GM12874 (cell line): ENCODE measurements around the gene CLCNKB.

Experiments
- CTCF ChIP-seq: IDR thresholded peaks from 2 replicates; pipeline ENCODE4 v1.5.1; 2011; ENCODE audit warnings: low read depth, mild to moderate bottlenecking, control low read depth, low read length, moderate library complexity; ENCODE audit not compliant: insufficient read depth

CLCNKB gene

GRCh38 chr1:16017076-16017460 is 26.5 kb upstream of the CLCNKB start:
- no peak for TF ChIP-seq CTCF

GRCh38 chr1:16017461-16018303 is 25.9 kb upstream of the CLCNKB start, which contains the start of gene HSPB7:
TSS of gene HSPB7 (minus strand) at chr1:16018043. CDS start at chr1:16017963, 80 bp downstream.
- no peak for TF ChIP-seq CTCF

GRCh38 chr1:16018308-16018707 is 25.3 kb upstream of the CLCNKB start:
- no peak for TF ChIP-seq CTCF

- TF ChIP-seq CTCF: no peak
Measured at GRCh38 chr1:16018749-16019643, 24.6 kb upstream of the CLCNKB start.

GRCh38 chr1:16019644-16020277 is 23.8 kb upstream of the CLCNKB start:
- TF ChIP-seq CTCF: no peak

- no peak for TF ChIP-seq CTCF
Measured at GRCh38 chr1:16020325-16020724, 23.3 kb upstream of the CLCNKB start.

GRCh38 chr1:16021681-16022080 is 21.9 kb upstream of the CLCNKB start, which contains the start of gene CLCNKA:
TSS of gene CLCNKA (plus strand) at chr1:16022036. CDS start at chr1:16022620, 584 bp downstream.
- no peak for TF ChIP-seq CTCF
